ENCODE data around the gene RHOB. TPM values are rescaled to one million over a fixed set of nuclear protein-coding genes. Genes with fewer than 3 reads are reported as not detected.
A peak's percentile ranks its signal among the peaks of the same experiment; 100 is the strongest.

The RHOB gene
- polyA plus RNA-seq, 3 donors = 43.3 to 602 (median 66.3) TPM

DNA sequence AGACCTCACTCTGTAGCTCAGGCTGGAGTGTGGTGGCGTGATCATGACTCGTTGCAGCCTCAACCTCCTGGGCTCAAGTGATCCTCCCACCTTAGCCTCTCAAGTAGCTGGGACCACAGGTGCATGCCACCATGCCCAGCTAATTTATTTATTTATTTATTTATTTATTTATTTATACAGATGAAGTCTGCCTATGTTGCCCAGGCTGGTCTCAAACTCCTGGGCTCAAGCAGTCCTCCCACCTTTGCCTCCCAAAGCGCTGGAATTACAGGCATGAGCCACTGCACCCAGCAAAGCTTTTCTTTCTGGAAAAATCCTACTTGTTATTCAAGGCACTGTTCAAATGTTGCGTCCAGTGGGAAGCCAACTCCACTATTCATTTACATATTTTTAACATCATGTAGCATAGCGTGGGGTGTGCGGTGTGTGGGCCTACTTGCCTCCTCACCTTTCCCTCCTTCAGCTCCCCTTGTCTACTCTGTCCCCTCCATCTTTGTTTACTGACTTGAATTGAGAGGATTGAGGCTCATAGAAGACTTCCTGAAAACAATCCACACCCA lies 6.8 kb upstream of the RHOB start:
- peaks cover 38% of the 10 kb centered on the region for H3K4me1 Mint-ChIP-seq
- WGBS (ENCODE audit: insufficient coverage) = 100% methylated on average over 2 of the region's 6 CpGs
- peak overlapping the region in 1 of 2 donors; percentile 28 for H3K4me3 Mint-ChIP-seq
- peaks cover 0 to 2% of the 10 kb centered on the region in 2 donors for H3K36me3 Mint-ChIP-seq
- H3K36me3 ChIP-seq (replicated peaks in 1 of 2; ENCODE audit: control insufficient read depth in 1 of 2, insufficient read depth in 2 of 2, low read length in 2 of 2) = no peaks in the 10 kb centered on the region
- H3K9ac ChIP-seq (ENCODE audit: insufficient read depth, low read length, poor library complexity, severe bottlenecking) = no peak overlapping the region
- TF ChIP-seq, protein P1, sequence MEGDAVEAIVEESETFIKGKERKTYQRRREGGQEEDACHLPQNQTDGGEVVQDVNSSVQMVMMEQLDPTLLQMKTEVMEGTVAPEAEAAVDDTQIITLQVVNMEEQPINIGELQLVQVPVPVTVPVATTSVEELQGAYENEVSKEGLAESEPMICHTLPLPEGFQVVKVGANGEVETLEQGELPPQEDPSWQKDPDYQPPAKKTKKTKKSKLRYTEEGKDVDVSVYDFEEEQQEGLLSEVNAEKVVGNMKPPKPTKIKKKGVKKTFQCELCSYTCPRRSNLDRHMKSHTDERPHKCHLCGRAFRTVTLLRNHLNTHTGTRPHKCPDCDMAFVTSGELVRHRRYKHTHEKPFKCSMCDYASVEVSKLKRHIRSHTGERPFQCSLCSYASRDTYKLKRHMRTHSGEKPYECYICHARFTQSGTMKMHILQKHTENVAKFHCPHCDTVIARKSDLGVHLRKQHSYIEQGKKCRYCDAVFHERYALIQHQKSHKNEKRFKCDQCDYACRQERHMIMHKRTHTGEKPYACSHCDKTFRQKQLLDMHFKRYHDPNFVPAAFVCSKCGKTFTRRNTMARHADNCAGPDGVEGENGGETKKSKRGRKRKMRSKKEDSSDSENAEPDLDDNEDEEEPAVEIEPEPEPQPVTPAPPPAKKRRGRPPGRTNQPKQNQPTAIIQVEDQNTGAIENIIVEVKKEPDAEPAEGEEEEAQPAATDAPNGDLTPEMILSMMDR (IDR thresholded peaks at IDR 0.05) = no peak
- no peak for DNase-seq
- intact Hi-C loops (cut with micrococcal nuclease) = loop anchor here in 1 of 2 donors (10.0 kb wide), 1 partner anchor 85 kb away; the partner anchor contains the start of gene PUM2
- H3K4me1 ChIP-seq (ENCODE audit: control insufficient read depth in 1 of 2, insufficient read depth in 2 of 2, low read length in 2 of 2) = peaks cover 37 to 46% of the 10 kb centered on the region in 2 donors
- H4K20me1 ChIP-seq (ENCODE audit: insufficient read depth, low read length) = no peaks in the 10 kb centered on the region
- no peak overlapping the region for H3K4me2 ChIP-seq (replicated peaks; ENCODE audit: extremely low read depth, low read length, poor library complexity, severe bottlenecking)
- H3K27ac Mint-ChIP-seq = peak overlapping the region; percentile 98 to 100 (median 99)
- H3K9me3 Mint-ChIP-seq = peaks cover 0 to 2% (median 0%) of the 10 kb centered on the region in 7 donors
- H3K79me2 ChIP-seq (ENCODE audit: insufficient read depth, low read length) = no peaks in the 10 kb centered on the region
- peak overlapping the region; percentile 43 for H2AFZ ChIP-seq (ENCODE audit: insufficient read depth, low read depth, low read length, poor library complexity, severe bottlenecking)
- peaks cover 7 to 13% (median 9%) of the 10 kb centered on the region in 3 donors for H3K27me3 Mint-ChIP-seq (ENCODE audit: low read depth in 3 of 3)
- H3K4me3 ChIP-seq (replicated peaks in 1 of 3; ENCODE audit: low read depth in 2 of 3, low read length in 3 of 3) = no peak overlapping the region
- no peaks in the 10 kb centered on the region for H3K9me3 ChIP-seq (replicated peaks in 1 of 2; ENCODE audit: control insufficient read depth in 1 of 2, insufficient read depth in 1 of 2, low read length in 2 of 2)
- H3K27ac ChIP-seq (ENCODE audit: low read depth in 1 of 2, low read length in 2 of 2) = peak overlapping the region; percentile 86 to 99
- peaks cover 0 to 3% of the 10 kb centered on the region in 2 donors for H3K27me3 ChIP-seq (ENCODE audit: control insufficient read depth in 2 of 2, insufficient read depth in 2 of 2, low read length in 2 of 2)

DNA sequence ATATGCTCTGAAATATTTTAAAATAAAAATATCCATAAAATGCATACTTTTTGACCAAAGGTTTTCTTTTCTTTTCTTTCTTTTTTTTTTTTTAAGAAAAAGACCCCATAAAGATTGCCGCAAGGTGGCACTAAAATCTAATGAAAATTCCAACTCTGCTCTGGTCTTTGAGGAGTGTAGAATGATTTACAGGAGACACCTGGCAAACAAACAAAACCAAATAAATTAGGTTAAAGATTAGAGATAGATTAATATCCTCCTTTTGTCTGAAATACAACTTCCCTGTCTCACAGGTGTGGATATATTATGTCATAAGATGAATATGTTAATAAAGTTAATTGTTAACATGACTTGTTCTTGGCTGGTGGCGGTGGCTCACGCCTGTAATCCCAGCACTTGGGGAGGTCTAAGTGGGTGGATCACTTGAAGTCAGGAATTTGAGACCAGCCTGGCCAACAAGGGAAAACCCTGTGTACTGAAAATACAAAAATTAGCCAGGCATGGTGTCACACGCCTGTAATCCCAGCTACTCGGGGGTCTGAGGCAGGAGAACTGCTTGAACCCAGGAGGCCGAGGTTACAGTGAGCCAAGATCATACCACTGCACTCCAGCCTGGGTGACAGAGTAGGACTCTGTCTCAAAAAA lies 3.5 kb upstream of the RHOB start:
- peaks cover 0 to 8% (median 2%) of the 10 kb centered on the region in 7 donors for H3K9me3 Mint-ChIP-seq
- H3K27ac ChIP-seq (ENCODE audit: low read depth in 1 of 2, low read length in 2 of 2) = no peak overlapping the region
- WGBS (ENCODE audit: insufficient coverage) = 97% methylated on average over 3 of the region's 6 CpGs
- H3K36me3 ChIP-seq (replicated peaks in 1 of 2; ENCODE audit: control insufficient read depth in 1 of 2, insufficient read depth in 2 of 2, low read length in 2 of 2) = no peaks in the 10 kb centered on the region
- H3K79me2 ChIP-seq (ENCODE audit: insufficient read depth, low read length) = peaks cover 13% of the 10 kb centered on the region
- no peaks in the 10 kb centered on the region for H3K9me3 ChIP-seq (replicated peaks in 1 of 2; ENCODE audit: control insufficient read depth in 1 of 2, insufficient read depth in 1 of 2, low read length in 2 of 2)
- no peak overlapping the region for H3K4me3 ChIP-seq (replicated peaks in 1 of 3; ENCODE audit: low read depth in 2 of 3, low read length in 3 of 3)
- peaks cover 14 to 28% (median 25%) of the 10 kb centered on the region in 3 donors for H3K27me3 Mint-ChIP-seq (ENCODE audit: low read depth in 3 of 3)
- no peak overlapping the region for H2AFZ ChIP-seq (ENCODE audit: insufficient read depth, low read depth, low read length, poor library complexity, severe bottlenecking)
- H3K4me3 Mint-ChIP-seq = peak overlapping the region in 1 of 2 donors; percentile 7
- H3K27me3 ChIP-seq (ENCODE audit: control insufficient read depth in 2 of 2, insufficient read depth in 2 of 2, low read length in 2 of 2) = peaks cover 0 to 9% of the 10 kb centered on the region in 2 donors
- H3K36me3 Mint-ChIP-seq = peaks cover 9% of the 10 kb centered on the region in 2 donors
- H3K27ac Mint-ChIP-seq = no peak overlapping the region
- DNase-seq = peak in 1 of 3 donors; percentile 27
- peaks cover 15% of the 10 kb centered on the region for H4K20me1 ChIP-seq (ENCODE audit: insufficient read depth, low read length)
- peaks cover 40 to 55% of the 10 kb centered on the region in 2 donors for H3K4me1 ChIP-seq (ENCODE audit: control insufficient read depth in 1 of 2, insufficient read depth in 2 of 2, low read length in 2 of 2)
- H3K9ac ChIP-seq (ENCODE audit: insufficient read depth, low read length, poor library complexity, severe bottlenecking) = no peak overlapping the region
- TF ChIP-seq, protein P1 (IDR thresholded peaks at IDR 0.05) = peak; percentile 51
- no peak overlapping the region for H3K4me2 ChIP-seq (replicated peaks; ENCODE audit: extremely low read depth, low read length, poor library complexity, severe bottlenecking)
- H3K4me1 Mint-ChIP-seq = peaks cover 36% of the 10 kb centered on the region
- intact Hi-C loops (cut with micrococcal nuclease) = loop anchor here in 1 of 2 donors (10.0 kb wide), 1 partner anchor 89 kb away; the partner anchor contains the start of gene PUM2
